Thyroid gland (tissue), 4 donors: ENCODE data around the gene KRTAP23-1. TPM values are rescaled to one million over a fixed set of nuclear protein-coding genes. Genes with fewer than 3 reads are reported as not detected.

Source experiments
- DNase-seq, 2 donors: peaks; one replicate each; pipeline ENCODE4 v3.0.0-alpha.2; 2019
- H3K27ac ChIP-seq, 3 donors: fragments of 200-600 bp; sonication (generic); 1 replicate in 2 of 3; 2 replicates in 1 of 3; pipeline ENCODE4 v1.5.1; 2016 to 2019; ENCODE audit warnings: mild to moderate bottlenecking in 1 of 3, moderate library complexity in 1 of 3
- H3K27me3 ChIP-seq: fragments of 200-600 bp; sonication (generic); one replicate; pipeline ENCODE4 v1.5.1; 2019
- H3K36me3 ChIP-seq, 2 donors: fragments of 200-600 bp; sonication (generic); one replicate each; pipeline ENCODE4 v1.5.1; 2016 to 2019
- H3K4me1 ChIP-seq, 2 donors: fragments of 200-600 bp; sonication (generic); one replicate each; pipeline ENCODE4 v1.5.1; 2017 to 2019
- H3K4me3 ChIP-seq, 3 donors: fragments of 200-600 bp; sonication (generic); replicated peaks in 1 of 3; 1 replicate in 2 of 3; 2 replicates in 1 of 3; pipeline ENCODE4 v1.5.1; 2016; ENCODE audit warnings: mild to moderate bottlenecking in 1 of 3
- H3K9me3 ChIP-seq: fragments of 200-600 bp; sonication (generic); one replicate; pipeline ENCODE4 v1.5.1; 2017
- CTCF ChIP-seq, 6 experiments: fragments of 200-600 bp in 3 of 6; fragments of 450-650 bp in 3 of 6; sonication (generic) in 3 of 6; IDR thresholded peaks; one replicate each; pipeline ENCODE4 v1.5.1; 2016 to 2019; ENCODE audit warnings: antibody characterized with exemption in 6 of 6, mild to moderate bottlenecking in 2 of 6, inconsistent platforms in 1 of 6, moderate library complexity in 1 of 6
- POLR2A ChIP-seq, 2 donors: fragments of 450-650 bp; IDR thresholded peaks; one replicate each; pipeline ENCODE4 v1.6.1; 2017; ENCODE audit warnings: antibody characterized with exemption in 2 of 2, mild to moderate bottlenecking in 2 of 2, moderate library complexity in 1 of 2
- WGBS, 2 donors: methylation state at CpG; one replicate each; pipeline ENCODE4 v1.1.5; 2017; 5-methylcytosine and 5-hydroxymethylcytosine counted together
- intact Hi-C: fragments of 100-400 bp; cut with DNase I; formaldehyde crosslinking; loops from one replicate; pipeline ENCODE4 v1.15.1; 2023
- microRNA-seq: library from miRNA; unstranded; fragments of <30 nt; microRNA quantifications from one replicate; pipeline ENCODE4, GENCODE V29; 2016
- small RNA-seq: library from RNA; depleted of rRNA; stranded (forward); fragments of <200 nt; gene quantifications from one replicate; pipeline ENCODE3, GENCODE V24; 2016
- total RNA-seq, 4 donors: library from RNA; depleted of rRNA; stranded (reverse); fragments of >200 nt; gene quantifications; one replicate each; pipeline ENCODE4 v1.2.3, GENCODE V29; 2016

KRTAP23-1 gene
- total RNA-seq, 4 donors from 2014 or later, result not detected

- Histone ChIP-seq H3K4me1 (no peaks in the 10 kb centered on the region), H3K36me3 (no peaks in the 10 kb centered on the region), H3K9me3 (no peaks in the 10 kb centered on the region), H3K27ac (no peak overlapping the region), H3K4me3 (no peak overlapping the region), H3K27me3 (no peaks in the 10 kb centered on the region)
- intact Hi-C loops, result no loop called here
- no peak for TF ChIP-seq POLR2A (IDR thresholded peaks at IDR 0.05)
- TF ChIP-seq CTCF (IDR thresholded peaks at IDR 0.05), result no peak
- DNase-seq, result no peak
- 91 to 94% methylated on average over 2 of the region's 2 CpGs for WGBS, 2 donors
These were observed 32.7 kb downstream of the KRTAP23-1 start for GRCh38 chr21:30315701-30316100.

GRCh38 chr21:30306884-30307283 lies 41.5 kb downstream of the KRTAP23-1 start:
- Histone ChIP-seq H3K4me3 (no peak overlapping the region), H3K4me1 (peaks cover 8 to 12% of the 10 kb centered on the region in 2 donors), H3K9me3 (peaks cover 3% of the 10 kb centered on the region), H3K27me3 (no peaks in the 10 kb centered on the region), H3K27ac (peak overlapping the region in 1 of 3 donors; percentile 10), H3K36me3 (no peaks in the 10 kb centered on the region)
- intact Hi-C loops, result no loop called here
- peak; percentile 73 to 74 for DNase-seq
- TF ChIP-seq CTCF (IDR thresholded peaks at IDR 0.05) (no peak), POLR2A (IDR thresholded peaks at IDR 0.05) (no peak)
- WGBS, 2 donors, result 17 to 22% methylated on average over 2 of the region's 2 CpGs

- Histone ChIP-seq H3K9me3 (peaks cover 3% of the 10 kb centered on the region), H3K4me1 (peaks cover 8 to 12% of the 10 kb centered on the region in 2 donors), H3K4me3 (no peak overlapping the region), H3K27me3 (no peaks in the 10 kb centered on the region), H3K36me3 (no peaks in the 10 kb centered on the region), H3K27ac (no peak overlapping the region)
- no peak for DNase-seq
- TF ChIP-seq CTCF (IDR thresholded peaks at IDR 0.05), result no peak
- no peak for TF ChIP-seq POLR2A (IDR thresholded peaks at IDR 0.05)
- WGBS, 2 donors, result 56 to 80% methylated on average over 1 of the region's 1 CpG
- intact Hi-C loops, result no loop called here
These were observed 43.3 kb downstream of the KRTAP23-1 start for GRCh38 chr21:30305136-30305535.

Small RNAs within 50 kb of the gene (microRNA-seq; reads per million reads assigned to microRNA genes)
- gene MIR4327, result not detected

Small RNAs within 50 kb of the gene (small RNA-seq; reads per million reads assigned to genes)
- gene KRTAP23-1 (not detected), gene MIR4327 (not detected)

Other genes starting within 250 kb of the KRTAP23-1 start
- gene CLDN17, start 181.8 kb downstream of the KRTAP23-1 start, total RNA-seq, result not detected
- 10 to 100 TPM in 3 of 4 donors, 1 to 10 TPM in 1; 8.9 to 55.6 (median 32.6) TPM for gene CLDN8, start 132.5 kb downstream of the KRTAP23-1 start, total RNA-seq
- not detected for gene KRTAP24-1, start 65.7 kb downstream of the KRTAP23-1 start, total RNA-seq
- not detected for gene KRTAP25-1, start 59.1 kb downstream of the KRTAP23-1 start, total RNA-seq
- gene KRTAP26-1, start 28.3 kb downstream of the KRTAP23-1 start, total RNA-seq, result not detected
- gene KRTAP27-1, start 10.9 kb downstream of the KRTAP23-1 start, total RNA-seq, result not detected
- gene KRTAP13-2, start 23.7 kb upstream of the KRTAP23-1 start, total RNA-seq, result not detected
- not detected for gene KRTAP13-1, start 47.4 kb upstream of the KRTAP23-1 start, total RNA-seq
- gene KRTAP13-3, start 77.3 kb upstream of the KRTAP23-1 start, total RNA-seq, result not detected
- not detected for gene KRTAP13-4, start 81.6 kb upstream of the KRTAP23-1 start, total RNA-seq
- not detected for gene KRTAP15-1, start 91.7 kb upstream of the KRTAP23-1 start, total RNA-seq
- not detected for gene KRTAP19-1, start 131.8 kb upstream of the KRTAP23-1 start, total RNA-seq
- not detected for gene KRTAP19-2, start 138.8 kb upstream of the KRTAP23-1 start, total RNA-seq
- gene KRTAP19-3, start 143.4 kb upstream of the KRTAP23-1 start, total RNA-seq, result not detected
- gene KRTAP19-4, start 148.6 kb upstream of the KRTAP23-1 start, total RNA-seq, result not detected
- gene KRTAP19-5, start 153.5 kb upstream of the KRTAP23-1 start, total RNA-seq, result not detected
- not detected for gene KRTAP19-6, start 193.3 kb upstream of the KRTAP23-1 start, total RNA-seq
- not detected for gene KRTAP19-7, start 212.7 kb upstream of the KRTAP23-1 start, total RNA-seq
- gene KRTAP22-2, start 241.8 kb upstream of the KRTAP23-1 start, total RNA-seq, result not detected
- not detected for gene KRTAP6-3, start 243.8 kb upstream of the KRTAP23-1 start, total RNA-seq